ENCODE measurements around the gene UGT1A1.

UGT1A1 gene

GRCh38 chr2:233791151-233791882 lies 31.2 kb downstream of the UGT1A1 start:
- no peak for DNase-seq (ENCODE audit: extremely low read depth, low read depth)
- TF ChIP-seq CTCF (IDR thresholded peaks at IDR 0.05; ENCODE audit: low read depth, low read length, missing control alignments), result no peak
- no peak overlapping the region for H3K4me3 ChIP-seq (replicated peaks; ENCODE audit: low read depth, low read length)

GRCh38 chr2:233791883-233792329 lies 31.8 kb downstream of the UGT1A1 start:
- DNase-seq (ENCODE audit: extremely low read depth, low read depth), result no peak
- TF ChIP-seq CTCF (IDR thresholded peaks at IDR 0.05; ENCODE audit: low read depth, low read length, missing control alignments), result no peak
- H3K4me3 ChIP-seq (replicated peaks; ENCODE audit: low read depth, low read length), result no peak overlapping the region

GRCh38 chr2:233792720-233793119 lies 32.6 kb downstream of the UGT1A1 start:
- no peak for TF ChIP-seq CTCF (IDR thresholded peaks at IDR 0.05; ENCODE audit: low read depth, low read length, missing control alignments)
- no peak for DNase-seq (ENCODE audit: extremely low read depth, low read depth)
- H3K4me3 ChIP-seq (replicated peaks; ENCODE audit: low read depth, low read length), result no peak overlapping the region

- TF ChIP-seq CTCF (IDR thresholded peaks at IDR 0.05; ENCODE audit: low read depth, low read length, missing control alignments), result no peak
- DNase-seq (ENCODE audit: extremely low read depth, low read depth), result no peak
- no peak overlapping the region for H3K4me3 ChIP-seq (replicated peaks; ENCODE audit: low read depth, low read length)
These were observed 33.5 kb downstream of the UGT1A1 start for GRCh38 chr2:233793465-233794127.

GRCh38 chr2:233794128-233794658 lies 34.1 kb downstream of the UGT1A1 start:
- no peak for DNase-seq (ENCODE audit: extremely low read depth, low read depth)
- no peak overlapping the region for H3K4me3 ChIP-seq (replicated peaks; ENCODE audit: low read depth, low read length)
- TF ChIP-seq CTCF (IDR thresholded peaks at IDR 0.05; ENCODE audit: low read depth, low read length, missing control alignments), result no peak

GRCh38 chr2:233795735-233796171 lies 35.7 kb downstream of the UGT1A1 start:
- H3K4me3 ChIP-seq (replicated peaks; ENCODE audit: low read depth, low read length), result no peak overlapping the region
- TF ChIP-seq CTCF (IDR thresholded peaks at IDR 0.05; ENCODE audit: low read depth, low read length, missing control alignments), result no peak
- DNase-seq (ENCODE audit: extremely low read depth, low read depth), result no peak

Measured in HFF-Myc (cell line).